Fibroblast of skin of abdomen (primary cell): ENCODE measurements around the gene EIF2S2.

Experiments
- DNase-seq: peaks from one replicate; pipeline ENCODE4 v3.0.0-alpha.2; 2013

Gene EIF2S2

GRCh38 chr20:34061695-34062094, 50.3 kb downstream of the EIF2S2 start:
- no peak for DNase-seq

GRCh38 chr20:34060970-34061369, 51.1 kb downstream of the EIF2S2 start:
- DNase-seq = no peak

GRCh38 chr20:34058831-34059230, 53.2 kb downstream of the EIF2S2 start:
- DNase-seq = no peak

- no peak for DNase-seq
Observed at GRCh38 chr20:34055290-34055689, 56.8 kb downstream of the EIF2S2 start.

- no peak for DNase-seq
Observed at GRCh38 chr20:34052414-34052813, 59.6 kb downstream of the EIF2S2 start.

- DNase-seq = no peak
Observed at GRCh38 chr20:34049897-34050695, 61.9 kb downstream of the EIF2S2 start.

- DNase-seq = no peak
Observed at GRCh38 chr20:34049389-34049788, 62.7 kb downstream of the EIF2S2 start.

- DNase-seq = no peak
Observed at GRCh38 chr20:34047917-34048316, 64.1 kb downstream of the EIF2S2 start.

- no peak for DNase-seq
Observed at GRCh38 chr20:34047010-34047687, 64.9 kb downstream of the EIF2S2 start.

GRCh38 chr20:34045930-34046725, 65.9 kb downstream of the EIF2S2 start:
- no peak for DNase-seq

- DNase-seq = no peak
Observed at GRCh38 chr20:34045294-34045693, 66.7 kb downstream of the EIF2S2 start.

- DNase-seq = no peak
Observed at GRCh38 chr20:34043025-34043424, 69.0 kb downstream of the EIF2S2 start.

GRCh38 chr20:34042262-34042661, 69.8 kb downstream of the EIF2S2 start:
- DNase-seq = no peak

GRCh38 chr20:34041226-34041625, 70.8 kb downstream of the EIF2S2 start:
- DNase-seq = no peak

- DNase-seq = no peak
Observed at GRCh38 chr20:34040300-34040995, 71.6 kb downstream of the EIF2S2 start.
